Endothelial cell of umbilical vein (primary cell): ENCODE results near the gene THTPA. TPM values are rescaled to one million over a fixed set of nuclear protein-coding genes. Genes with fewer than 3 reads are reported as not detected.

ENCODE experiments used
- BruUV-seq: library from RNA; stranded (reverse); fragments of 400-500 nt; replicated peaks from 2 replicates; lab custom pipeline; 2021; lab: Mats Ljungman, UMichigan
- CTCF ChIA-PET: fragments of 300-600, 350-600 bp; sonication (Branson Sonifier 250); formaldehyde crosslinking; loops from one replicate; lab custom pipeline; 2021; ENCODE audit warnings: antibody characterized with exemption, inconsistent platforms; lab: Charles Lee
- POLR2A ChIA-PET: fragments of 300-600, 350-600 bp; sonication (Branson Sonifier 250); formaldehyde crosslinking; loops from one replicate; lab custom pipeline; 2021; ENCODE audit warnings: antibody characterized with exemption, inconsistent platforms; lab: Charles Lee
- DNase-seq: peaks from one replicate; pipeline ENCODE4 v3.0.0-alpha.2; 2011; ENCODE audit warnings: low read depth, low spot score
- FAIRE-seq: peaks from 2 replicates; lab custom pipeline; 2011; peaks lifted over from hg19 to GRCh38; lab: Jason Lieb, UNC
- H2AFZ ChIP-seq: 2 replicates; pipeline ENCODE4 v1.6.0; 2012; ENCODE audit warnings: low read depth, low read length, control low read depth, inconsistent platforms
- H3K27ac ChIP-seq: 2 replicates; pipeline ENCODE4 v1.5.1; 2011; ENCODE audit warnings: low read depth, mild to moderate bottlenecking, control low read depth, low read length, moderate library complexity; ENCODE audit not compliant: insufficient read depth
- H3K27me3 ChIP-seq, 2 experiments: 2 replicates each; pipeline versions ENCODE4 v1.6.0 to v1.6.1; 2011; ENCODE audit warnings: low read length in 2 of 2, mixed read lengths in 1 of 2; ENCODE audit not compliant: control insufficient read depth in 2 of 2, insufficient read depth in 2 of 2
- H3K36me3 ChIP-seq, 2 experiments: 2 replicates in 1 of 2; 3 replicates in 1 of 2; pipeline ENCODE4 v1.5.1; 2011; ENCODE audit warnings: low read length in 2 of 2, mild to moderate bottlenecking in 1 of 2, moderate library complexity in 1 of 2; ENCODE audit not compliant: control insufficient read depth in 2 of 2, insufficient read depth in 2 of 2; ENCODE audit errors: extremely low read depth in 1 of 2
- H3K4me1 ChIP-seq: 3 replicates; pipeline ENCODE4 v1.5.1; 2011; ENCODE audit warnings: mild to moderate bottlenecking, low read length; ENCODE audit not compliant: control insufficient read depth, insufficient read depth; ENCODE audit errors: extremely low read depth
- H3K4me2 ChIP-seq: 2 replicates; pipeline ENCODE4 v1.6.1; 2011; ENCODE audit warnings: low read length, control low read depth, mixed read lengths; ENCODE audit not compliant: insufficient read depth
- H3K4me3 ChIP-seq, 3 experiments: fragments of 200-600 bp in 1 of 3; sonication (generic), shearing (Covaris generic) in 1 of 3; replicated peaks in 1 of 3; 2 replicates each; pipeline ENCODE4 v1.5.1; 2011 to 2016; ENCODE audit warnings: control low read depth in 3 of 3, low read length in 3 of 3, mild to moderate bottlenecking in 2 of 3, inconsistent platforms in 1 of 3, low read depth in 1 of 3, moderate library complexity in 1 of 3; ENCODE audit not compliant: insufficient read depth in 1 of 3
- H3K79me2 ChIP-seq: 2 replicates; pipeline ENCODE4 v1.6.0; 2012; ENCODE audit warnings: low read length, inconsistent platforms; ENCODE audit not compliant: control insufficient read depth, insufficient read depth
- H3K9ac ChIP-seq: replicated peaks from 2 replicates; pipeline ENCODE3; 2011; ENCODE audit warnings: low read length, control low read depth; ENCODE audit not compliant: insufficient read depth; ENCODE audit errors: extremely low read depth
- H3K9me1 ChIP-seq: replicated peaks from 3 replicates; pipeline ENCODE4 v1.6.0; 2011; ENCODE audit warnings: mild to moderate bottlenecking, low read length; ENCODE audit not compliant: control insufficient read depth, insufficient read depth; ENCODE audit errors: extremely low read depth
- H3K9me3 ChIP-seq: replicated peaks from 2 replicates; pipeline ENCODE4 v1.5.1; 2012; ENCODE audit warnings: low read length, inconsistent platforms; ENCODE audit not compliant: control insufficient read depth, insufficient read depth
- H4K20me1 ChIP-seq: replicated peaks from 2 replicates; pipeline ENCODE3; 2011; ENCODE audit warnings: mild to moderate bottlenecking, low read length; ENCODE audit not compliant: control insufficient read depth, insufficient read depth; ENCODE audit errors: extremely low read depth
- CTCF ChIP-seq, 2 donors: IDR thresholded peaks; 1 replicate in 1 of 2; 2 replicates in 1 of 2; pipeline ENCODE4 v1.5.1; 2011; ENCODE audit warnings: low read length in 2 of 2, mild to moderate bottlenecking in 2 of 2, moderate library complexity in 2 of 2, control low read depth in 1 of 2, inconsistent platforms in 1 of 2, low read depth in 1 of 2; ENCODE audit not compliant: insufficient read depth in 1 of 2; ENCODE audit errors: extremely low read depth in 1 of 2
- EZH2 ChIP-seq: IDR thresholded peaks from 2 replicates; pipeline ENCODE4 v1.6.1; 2012; ENCODE audit warnings: borderline replicate concordance, low read depth, mild to moderate bottlenecking, moderate library complexity, low read length, inconsistent platforms; ENCODE audit not compliant: severe bottlenecking
- FOS ChIP-seq: IDR thresholded peaks from 2 replicates; pipeline ENCODE4 v1.6.1; 2011; ENCODE audit warnings: mild to moderate bottlenecking, low read length, moderate library complexity, borderline replicate concordance; ENCODE audit not compliant: insufficient read depth
- GATA2 ChIP-seq: IDR thresholded peaks from 2 replicates; pipeline ENCODE4 v1.7.0; 2011; ENCODE audit warnings: low read depth, mild to moderate bottlenecking, moderate library complexity, mixed read lengths, low read length; ENCODE audit not compliant: insufficient read length, insufficient read depth
- JUN ChIP-seq: IDR thresholded peaks from 2 replicates; pipeline ENCODE4 v1.6.1; 2011; ENCODE audit warnings: borderline replicate concordance, low read depth; ENCODE audit not compliant: insufficient read length, insufficient read depth
- MAX ChIP-seq: IDR thresholded peaks from 2 replicates; pipeline ENCODE4 v1.6.1; 2011; ENCODE audit not compliant: insufficient read depth, insufficient read length
- MYC ChIP-seq: IDR thresholded peaks from one replicate; pipeline ENCODE4 v1.6.1; 2011; ENCODE audit warnings: mild to moderate bottlenecking, low read depth, low read length
- POLR2A ChIP-seq: IDR thresholded peaks from 2 replicates; pipeline ENCODE4 v1.6.1; 2012; ENCODE audit warnings: low read depth, mild to moderate bottlenecking, control low read depth, low read length
- POLR2AphosphoS5 ChIP-seq: IDR thresholded peaks from 2 replicates; pipeline ENCODE4 v1.6.1; 2012; ENCODE audit warnings: low read depth, mild to moderate bottlenecking, control low read depth, low read length, moderate library complexity; ENCODE audit not compliant: insufficient read depth
- dilution Hi-C: fragments of 300-500 bp; cut with MboI; formaldehyde crosslinking; loops from one replicate; pipeline ENCODE4 v1.15.0; 2019; ENCODE audit warnings: low sequenced_read_pairs; ENCODE audit not compliant: extremely low pct_ligation_motif_present
- intact Hi-C: fragments of 100-400 bp; cut with micrococcal nuclease; formaldehyde crosslinking; loops from one replicate; pipeline ENCODE4 v1.10.0; 2022
- polyA plus RNA-seq, 4 experiments: library from polyadenylated mRNA; depleted of rRNA in 3 of 4; stranded (reverse) in 3 of 4; unstranded in 1 of 4; fragments of >200 nt; gene quantifications; 2 replicates each; pipeline versions ENCODE4 v1.2.1 to v1.2.3, GENCODE V29; 2011 to 2012; ENCODE audit warnings: missing spikeins in 1 of 4
- total RNA-seq: library from RNA; stranded (reverse); gene quantifications from 2 replicates; pipeline ENCODE4 v1.2.3, GENCODE V29; 2021

THTPA gene
- total and polyA plus RNA-seq, 2 donors (not counting 3 experiments of a cell fraction or from before 2014, with no cell fraction given), result 10.8 to 12.5 TPM

GRCh38 chr14:23600806-23601205, 44.7 kb downstream of the THTPA start:
- no peak for DNase-seq
- Histone ChIP-seq H3K27me3 (no peaks in the 10 kb centered on the region), H3K9ac (no peak overlapping the region), H3K4me3 (no peak overlapping the region), H3K36me3 (no peaks in the 10 kb centered on the region), H3K27ac (no peak overlapping the region), H3K9me3 (no peaks in the 10 kb centered on the region), H3K9me1 (no peaks in the 10 kb centered on the region), H2AFZ (no peak overlapping the region), H3K4me2 (no peak overlapping the region), H4K20me1 (no peaks in the 10 kb centered on the region), H3K4me1 (no peaks in the 10 kb centered on the region), H3K79me2 (no peaks in the 10 kb centered on the region)
- dilution Hi-C loops (no loop called here), intact Hi-C loops (no loop called here)
- ChIA-PET CTCF (interaction anchor here (1.8 kb wide), 1 partner anchor 12 kb away, joined by 7 read pairs; no protein-coding TSS in a partner anchor), POLR2A (no interaction called here)
- no peak for TF ChIP-seq EZH2
- TF ChIP-seq CTCF (IDR thresholded peaks at IDR 0.05; ENCODE audit: extremely low read depth in 1 of 2, insufficient read depth in 1 of 2, low read depth in 1 of 2, low read length in 2 of 2), result no peak
- no peak for TF ChIP-seq GATA2
- no peak for TF ChIP-seq FOS
- TF ChIP-seq POLR2A, result no peak
- TF ChIP-seq JUN, result no peak
- no peak for TF ChIP-seq MAX
- no peak for TF ChIP-seq MYC
- TF ChIP-seq POLR2AphosphoS5, result no peak
- FAIRE-seq, result no peak
- BruUV-seq, result no TSS peak
